ENCODE results near the gene RHO.

The RHO gene

GRCh38 chr3:129584631-129585030, 56.2 kb downstream of the RHO start:
- no peak for DNase-seq
